Activated CD4-positive, alpha-beta T cell treated with anti-CD3 and anti-CD28 coated beads, Interleukin-2, amount 50 U/mL, for 1 hour (primary cell): ENCODE results near the gene KLK2.

Source experiments
- DNase-seq: peaks from one replicate; pipeline ENCODE4 v3.0.0-alpha.2; 2020

The KLK2 gene

GRCh38 chr19:50873056-50873455 is at the start of gene KLK2:
Gene KLK2, plus strand, starts transcription at chr19:50873439. Its CDS starts 35 bp downstream, at chr19:50873474.
- no peak for DNase-seq

GRCh38 chr19:50826492-50827240 is 46.6 kb upstream of the KLK2 start:
- no peak for DNase-seq

- DNase-seq, result no peak
Observed at GRCh38 chr19:50827476-50827875, 45.8 kb upstream of the KLK2 start.

- no peak for DNase-seq
Observed at GRCh38 chr19:50829801-50830200, 43.4 kb upstream of the KLK2 start.

- DNase-seq, result no peak
Observed at GRCh38 chr19:50830266-50831025, 42.8 kb upstream of the KLK2 start.

GRCh38 chr19:50831026-50831396 is 42.2 kb upstream of the KLK2 start:
- DNase-seq, result no peak

GRCh38 chr19:50832666-50833065 is 40.6 kb upstream of the KLK2 start:
- no peak for DNase-seq

- no peak for DNase-seq
Observed at GRCh38 chr19:50833117-50833801, 40.0 kb upstream of the KLK2 start, which contains the start of gene KLK15. Gene KLK15, minus strand, starts transcription at chr19:50833574. Its CDS starts 2,082 bp downstream, at chr19:50831492.

- DNase-seq, result no peak
Observed at GRCh38 chr19:50833802-50834167, 39.5 kb upstream of the KLK2 start.

- DNase-seq, result no peak
Observed at GRCh38 chr19:50835103-50835784, 38.0 kb upstream of the KLK2 start.

- DNase-seq, result peak; percentile 63
Observed at GRCh38 chr19:50835785-50836542, 37.3 kb upstream of the KLK2 start.

GRCh38 chr19:50836543-50837195 is 36.6 kb upstream of the KLK2 start:
- no peak for DNase-seq

GRCh38 chr19:50837300-50837699 is 35.9 kb upstream of the KLK2 start:
- no peak for DNase-seq

GRCh38 chr19:50838239-50838638 is 35.0 kb upstream of the KLK2 start:
- DNase-seq, result no peak

GRCh38 chr19:50839712-50840655 is 33.3 kb upstream of the KLK2 start:
- DNase-seq, result no peak

GRCh38 chr19:50842130-50842529 is 31.1 kb upstream of the KLK2 start:
- no peak for DNase-seq

- DNase-seq, result no peak
Observed at GRCh38 chr19:50843205-50843604, 30.0 kb upstream of the KLK2 start.

GRCh38 chr19:50843701-50844221 is 29.5 kb upstream of the KLK2 start:
- DNase-seq, result no peak

GRCh38 chr19:50844296-50844935 is 28.8 kb upstream of the KLK2 start:
- DNase-seq, result no peak

- DNase-seq, result no peak
Observed at GRCh38 chr19:50850738-50851137, 22.5 kb upstream of the KLK2 start.
